NCI-H1105 (cell line): Measurements from ENCODE around the gene USP37.
"Not testable (repeated sequence)": the region's sequence is repeated elsewhere in the genome, so short reads cannot be mapped to it uniquely, and the experiment has no call there.

Experiments
- DNase-seq: peaks from one replicate; lab custom pipeline; 2025; lab: John Stamatoyannopoulos, UW

USP37 gene

GRCh38 chr2:218568190-218569037 is at the start of gene USP37, which contains the start of gene CNOT9:
TSS of gene USP37 (minus strand) at chr2:218568351. CDS start at chr2:218558653, 9,698 bp downstream.
TSS of gene CNOT9 (plus strand) at chr2:218568839. CDS start at chr2:218568955, 116 bp downstream.
- DNase-seq, result peak; percentile 95

GRCh38 chr2:218615868-218616315 is 47.7 kb upstream of the USP37 start:
- no peak for DNase-seq

- DNase-seq, result no peak
Measured at GRCh38 chr2:218607436-218608115, 39.4 kb upstream of the USP37 start, which contains the start of gene PLCD4. TSS of gene PLCD4 (plus strand) at chr2:218607899. CDS start at chr2:218615740, 7,841 bp downstream.

GRCh38 chr2:218605432-218605831 is 37.3 kb upstream of the USP37 start:
- DNase-seq, result peak; percentile 16

- DNase-seq, result no peak
Measured at GRCh38 chr2:218585541-218585940, 17.4 kb upstream of the USP37 start.

- DNase-seq, result no peak
Measured at GRCh38 chr2:218583983-218584850, 16.1 kb upstream of the USP37 start.

- no peak for DNase-seq
Measured at GRCh38 chr2:218582076-218582475, 13.9 kb upstream of the USP37 start.

- no peak for DNase-seq
Measured at GRCh38 chr2:218578272-218578877, 10.2 kb upstream of the USP37 start.

GRCh38 chr2:218577482-218578220 is 9.5 kb upstream of the USP37 start:
- DNase-seq, result no peak

GRCh38 chr2:218576854-218577253 is 8.7 kb upstream of the USP37 start:
- no peak for DNase-seq

- DNase-seq, result no peak
Measured at GRCh38 chr2:218570850-218571249, 2.7 kb upstream of the USP37 start.

- DNase-seq, result no peak
Measured at GRCh38 chr2:218569661-218570500, 1.7 kb upstream of the USP37 start.

- DNase-seq, result no peak
Measured at GRCh38 chr2:218569038-218569431, 884 bp upstream of the USP37 start.

- DNase-seq, result peak; percentile 56
Measured at GRCh38 chr2:218567797-218568189, 358 bp downstream of the USP37 start.

GRCh38 chr2:218566296-218566695 is 1.9 kb downstream of the USP37 start:
- DNase-seq, result no peak

- DNase-seq, result no peak
Measured at GRCh38 chr2:218564056-218564455, 4.1 kb downstream of the USP37 start.

GRCh38 chr2:218558986-218559385 is 9.2 kb downstream of the USP37 start:
- DNase-seq, result no peak

GRCh38 chr2:218557941-218558340 is 10.2 kb downstream of the USP37 start:
- no peak for DNase-seq

- DNase-seq, result no peak
Measured at GRCh38 chr2:218555527-218555926, 12.6 kb downstream of the USP37 start.

- DNase-seq, result not testable (repeated sequence)
Measured at GRCh38 chr2:218554225-218554624, 13.9 kb downstream of the USP37 start.
